Measurements from ENCODE around the gene ATAD1. TPM values are rescaled to one million over a fixed set of nuclear protein-coding genes. Genes with fewer than 3 reads are reported as not detected.

The ATAD1 gene
- total RNA-seq, 1 donor from 2014 or later = 45.9 TPM

- intact Hi-C loops (cut with DNase I) = no loop called here
- Histone ChIP-seq H3K9me3 (no peaks in the 10 kb centered on the region), H3K36me3 (no peaks in the 10 kb centered on the region), H3K4me3 (no peak overlapping the region), H3K27ac (no peak overlapping the region), H3K4me1 (peaks cover 6% of the 10 kb centered on the region), H3K27me3 (no peaks in the 10 kb centered on the region)
- DNase-seq (no peak), ATAC-seq (no peak)
- TF ChIP-seq CTCF (IDR thresholded peaks at IDR 0.05) = no peak
These were observed 18.2 kb downstream of the ATAD1 start for GRCh38 chr10:87799860-87800259.

GRCh38 chr10:87798082-87798481 is 19.9 kb downstream of the ATAD1 start:
- Histone ChIP-seq H3K27ac (no peak overlapping the region), H3K27me3 (no peaks in the 10 kb centered on the region), H3K36me3 (no peaks in the 10 kb centered on the region), H3K4me3 (no peak overlapping the region), H3K4me1 (no peaks in the 10 kb centered on the region), H3K9me3 (no peaks in the 10 kb centered on the region)
- no peak for ATAC-seq
- no peak for TF ChIP-seq CTCF (IDR thresholded peaks at IDR 0.05)
- intact Hi-C loops (cut with DNase I) = no loop called here
- no peak for DNase-seq

- H3K4me1 ChIP-seq = no peaks in the 10 kb centered on the region
- TF ChIP-seq CTCF (IDR thresholded peaks at IDR 0.05) = no peak
- no peak overlapping the region for H3K4me3 ChIP-seq
- peaks cover 22% of the 10 kb centered on the region for H3K36me3 ChIP-seq
- intact Hi-C loops (cut with DNase I) = no loop called here
- no peaks in the 10 kb centered on the region for H3K9me3 ChIP-seq
- ATAC-seq = no peak
- H3K27me3 ChIP-seq = no peaks in the 10 kb centered on the region
- no peak overlapping the region for H3K27ac ChIP-seq
- no peak for DNase-seq
These were observed 23.7 kb downstream of the ATAD1 start for GRCh38 chr10:87794285-87794684.

- intact Hi-C loops (cut with DNase I) = no loop called here
- Histone ChIP-seq H3K27ac (no peak overlapping the region), H3K27me3 (no peaks in the 10 kb centered on the region), H3K9me3 (no peaks in the 10 kb centered on the region), H3K4me1 (no peaks in the 10 kb centered on the region), H3K4me3 (no peak overlapping the region), H3K36me3 (peaks cover 43% of the 10 kb centered on the region)
- ATAC-seq (no peak), DNase-seq (no peak)
- TF ChIP-seq CTCF (IDR thresholded peaks at IDR 0.05) = no peak
These were observed 27.8 kb downstream of the ATAD1 start for GRCh38 chr10:87790185-87790584.

GRCh38 chr10:87786421-87786820 is 31.6 kb downstream of the ATAD1 start:
- ATAC-seq = no peak
- peaks cover 35% of the 10 kb centered on the region for H3K36me3 ChIP-seq

More at GRCh38 chr10:87786421-87786820, 31.6 kb downstream of the ATAD1 start:
- H3K4me1 ChIP-seq = no peaks in the 10 kb centered on the region
- TF ChIP-seq CTCF (IDR thresholded peaks at IDR 0.05) = no peak
- intact Hi-C loops (cut with DNase I) = no loop called here
- no peaks in the 10 kb centered on the region for H3K27me3 ChIP-seq
- no peak overlapping the region for H3K4me3 ChIP-seq
- no peaks in the 10 kb centered on the region for H3K9me3 ChIP-seq
- H3K27ac ChIP-seq = no peak overlapping the region
- DNase-seq = no peak
